Measurements from ENCODE around the gene HRH2. TPM values are rescaled to one million over a fixed set of nuclear protein-coding genes. Genes with fewer than 3 reads are reported as not detected.
A peak's percentile ranks its signal among the peaks of the same experiment; 100 is the strongest.

HRH2 gene
- total and polyA plus RNA-seq, 9 of the 15 experiments (the other 6 are each of a cell fraction or from before 2014, with no cell fraction given), result 0.04 TPM; not detected in 8

DNA sequence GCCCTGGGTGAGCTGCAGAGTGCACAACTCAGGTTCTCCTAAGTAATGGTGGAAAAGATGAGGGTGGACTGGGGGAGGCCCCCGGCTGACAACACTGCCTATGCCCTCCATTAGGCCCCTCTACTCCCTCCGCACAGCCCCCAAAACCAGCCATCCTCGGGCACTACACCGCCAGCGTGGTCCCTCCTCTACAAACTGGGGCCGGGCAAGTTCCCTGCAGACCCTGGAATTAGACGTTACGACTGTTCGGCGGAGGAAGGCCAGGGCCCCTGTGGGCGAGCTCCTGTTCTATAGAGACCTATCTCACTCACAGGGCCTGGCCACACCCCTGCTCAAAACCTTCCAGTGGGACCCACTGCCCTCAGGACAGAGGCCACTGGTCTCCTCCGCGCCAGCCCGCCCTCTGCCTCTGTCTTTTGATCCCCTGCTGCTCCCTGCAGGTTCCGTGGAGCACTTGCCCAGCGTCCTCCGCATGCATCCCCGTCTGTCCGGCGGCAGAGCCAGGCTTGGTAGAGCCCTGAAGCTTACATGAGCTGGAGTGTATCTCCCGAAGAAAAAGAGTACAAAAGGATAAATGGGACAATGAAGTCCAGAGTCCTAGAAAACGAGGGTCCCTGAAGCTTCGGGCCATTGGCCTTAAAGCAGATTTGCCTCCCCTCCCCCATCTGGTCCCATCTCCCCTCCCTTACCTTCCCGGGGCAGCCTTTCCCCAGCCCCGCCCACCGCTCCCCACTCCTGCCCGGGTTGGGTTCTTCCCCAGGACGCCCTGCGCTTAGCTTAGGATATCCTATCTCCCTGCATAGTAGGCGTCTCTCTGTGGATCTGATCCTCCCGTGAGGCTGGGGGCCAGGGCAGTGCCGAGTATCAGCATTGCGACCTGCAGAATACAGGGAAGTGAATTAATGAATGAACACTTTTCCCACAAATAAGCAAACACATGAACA, 71.3 kb downstream of the HRH2 start:
- Histone ChIP-seq H3K9ac (ENCODE audit: insufficient read depth in 1 of 2, low read depth in 2 of 2, low read length in 2 of 2) (peak overlapping the region in 1 of 2 experiments; percentile 58; a peak in 2 of 4 replicates), H3K79me2 (ENCODE audit: control insufficient read depth, insufficient read depth, low read length) (no peaks in the 10 kb centered on the region), H3K4me1 (replicated peaks in 1 of 2; ENCODE audit: control insufficient read depth in 2 of 2, insufficient read depth in 2 of 2, low read length in 2 of 2) (peaks cover 0 to 7% of the 10 kb centered on the region in 2 experiments; a peak in 2 of 5 replicates), H3K36me3 (ENCODE audit: control insufficient read depth, insufficient read depth, low read length) (no peaks in the 10 kb centered on the region), H3K9me3 (replicated peaks; ENCODE audit: control insufficient read depth, insufficient read depth, low read depth, low read length) (no peaks in the 10 kb centered on the region), H3K27ac (ENCODE audit: extremely low read depth, low read depth, low read length) (no peak overlapping the region), H3K4me2 (ENCODE audit: insufficient read depth, low read length) (no peak overlapping the region), H3K9me1 (ENCODE audit: control insufficient read depth, insufficient read depth, low read length) (no peaks in the 10 kb centered on the region), H4K20me1 (replicated peaks; ENCODE audit: control insufficient read depth, insufficient read depth, low read length) (peaks cover 4% of the 10 kb centered on the region; the same call in 1 of the 2 replicates), H3K27me3 (ENCODE audit: control insufficient read depth in 2 of 2, insufficient read depth in 2 of 2, low read length in 2 of 2) (peaks cover 0 to 29% of the 10 kb centered on the region in 2 experiments; a peak in 2 of 5 replicates), H2AFZ (ENCODE audit: low read depth, low read length) (no peak overlapping the region), H3K4me3 (no peak overlapping the region)
- peak; percentile 13 to 25 (median 19) for DNase-seq (ENCODE audit: extremely low read depth in 1 of 4, low spot score in 3 of 4)
- no TSS peak for BruUV-seq (replicated peaks)
- POLR2A ChIA-PET, result interaction anchor here (0.7 kb wide), 1 partner anchor 396 kb away, joined by 3 read pairs; no protein-coding TSS in a partner anchor
- CTCF ChIA-PET (ENCODE audit: low intra/inter-chr PET ratio), result interaction anchor here (1.0 to 2.1 kb wide), 3 partner anchors 10 to 890 kb away, joined by 4 to 18 read pairs (median 5); no protein-coding TSS in a partner anchor
- ATAC-seq, result peak; percentile 62
- no peak for FAIRE-seq
- intact Hi-C loops (cut with micrococcal nuclease), result loop anchor here (5.0 kb wide), 1 partner anchor 143 kb away; the partner anchor contains the start of gene CPLX2
- in situ Hi-C loops (cut with MboI), result loop anchor here (25.0 kb wide), 2 partner anchors 858 to 1383 kb away; no protein-coding TSS in a partner anchor
- TF ChIP-seq CBFA2T2 (conservative IDR thresholded peaks at IDR 0.05) (no peak), ZBED1 (IDR thresholded peaks at IDR 0.05) (no peak)
- TF ChIP-seq, protein P1, sequence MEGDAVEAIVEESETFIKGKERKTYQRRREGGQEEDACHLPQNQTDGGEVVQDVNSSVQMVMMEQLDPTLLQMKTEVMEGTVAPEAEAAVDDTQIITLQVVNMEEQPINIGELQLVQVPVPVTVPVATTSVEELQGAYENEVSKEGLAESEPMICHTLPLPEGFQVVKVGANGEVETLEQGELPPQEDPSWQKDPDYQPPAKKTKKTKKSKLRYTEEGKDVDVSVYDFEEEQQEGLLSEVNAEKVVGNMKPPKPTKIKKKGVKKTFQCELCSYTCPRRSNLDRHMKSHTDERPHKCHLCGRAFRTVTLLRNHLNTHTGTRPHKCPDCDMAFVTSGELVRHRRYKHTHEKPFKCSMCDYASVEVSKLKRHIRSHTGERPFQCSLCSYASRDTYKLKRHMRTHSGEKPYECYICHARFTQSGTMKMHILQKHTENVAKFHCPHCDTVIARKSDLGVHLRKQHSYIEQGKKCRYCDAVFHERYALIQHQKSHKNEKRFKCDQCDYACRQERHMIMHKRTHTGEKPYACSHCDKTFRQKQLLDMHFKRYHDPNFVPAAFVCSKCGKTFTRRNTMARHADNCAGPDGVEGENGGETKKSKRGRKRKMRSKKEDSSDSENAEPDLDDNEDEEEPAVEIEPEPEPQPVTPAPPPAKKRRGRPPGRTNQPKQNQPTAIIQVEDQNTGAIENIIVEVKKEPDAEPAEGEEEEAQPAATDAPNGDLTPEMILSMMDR (IDR thresholded peaks at IDR 0.05 in 2 of 3, conservative IDR thresholded peaks at IDR 0.05 in 1 of 3; ENCODE audit: insufficient read depth in 2 of 3, low read depth in 1 of 3, low read length in 3 of 3), result peak in 2 of 3 experiments; percentile 10 to 13; a peak in 2 of 6 replicates
- 8% methylated on average over 27 of the region's 33 CpGs for WGBS (ENCODE audit: insufficient coverage, low coverage, missing lambda C conversion rate)
